CD8-positive, alpha-beta memory T cell (primary cell): ENCODE data around the gene SMIM30. TPM values are rescaled to one million over a fixed set of nuclear protein-coding genes. Genes with fewer than 3 reads are reported as not detected.
A peak's percentile ranks its signal among the peaks of the same experiment; 100 is the strongest.

ENCODE experiments used
- CTCF ChIA-PET: fragments of 350-600 bp; sonication (Branson Sonifier 250); formaldehyde crosslinking; loops from one replicate; lab custom pipeline; 2021; ENCODE audit warnings: antibody characterized with exemption; lab: Charles Lee
- POLR2A ChIA-PET: fragments of 350-600 bp; sonication (Branson Sonifier 250); formaldehyde crosslinking; loops from one replicate; lab custom pipeline; 2021; ENCODE audit warnings: antibody characterized with exemption; lab: Charles Lee
- DNase-seq, 5 donors: peaks; one replicate each; pipeline versions ENCODE4 v3.0.0 to v3.0.0-alpha.2; 2020 to 2022; ENCODE audit warnings: mixed read lengths in 1 of 5
- H3K27ac ChIP-seq: one replicate; pipeline ENCODE4 v1.7.0; 2013; ENCODE audit warnings: low read depth, mild to moderate bottlenecking, low read length, moderate library complexity
- H3K27me3 ChIP-seq: 2 replicates; pipeline ENCODE4 v1.7.0; 2013; ENCODE audit warnings: low read length, mild to moderate bottlenecking; ENCODE audit not compliant: insufficient read depth, poor library complexity, severe bottlenecking
- H3K36me3 ChIP-seq: 2 replicates; pipeline ENCODE4 v1.7.0; 2013; ENCODE audit warnings: mild to moderate bottlenecking, low read length, moderate library complexity; ENCODE audit not compliant: insufficient read depth
- H3K4me1 ChIP-seq: 2 replicates; pipeline ENCODE4 v1.7.0; 2013; ENCODE audit warnings: mild to moderate bottlenecking, low read length, moderate library complexity; ENCODE audit not compliant: insufficient read depth
- H3K4me3 ChIP-seq: 2 replicates; pipeline ENCODE4 v1.7.0; 2013; ENCODE audit warnings: mild to moderate bottlenecking, low read length
- H3K9me3 ChIP-seq: 2 replicates; pipeline ENCODE4 v1.7.0; 2013; ENCODE audit warnings: mild to moderate bottlenecking, low read length
- H3K27ac Mint-ChIP-seq, 8 donors: one replicate each; pipeline ENCODE4 v1.8.0; 2020 to 2021; ENCODE audit warnings: mixed read lengths in 8 of 8, mild to moderate bottlenecking in 6 of 8, inconsistent platforms in 3 of 8, moderate library complexity in 3 of 8
- H3K27me3 Mint-ChIP-seq, 2 donors: one replicate each; pipeline ENCODE4 v1.8.0; 2020 to 2021; ENCODE audit warnings: mixed read lengths in 2 of 2, mild to moderate bottlenecking in 1 of 2, moderate library complexity in 1 of 2
- H3K36me3 Mint-ChIP-seq, 3 donors: one replicate each; pipeline ENCODE4 v1.8.0; 2020 to 2021; ENCODE audit warnings: mixed read lengths in 3 of 3, inconsistent platforms in 1 of 3, mild to moderate bottlenecking in 1 of 3
- H3K4me1 Mint-ChIP-seq, 3 donors: one replicate each; pipeline ENCODE4 v1.8.0; 2020 to 2021; ENCODE audit warnings: mixed read lengths in 3 of 3, inconsistent platforms in 1 of 3, mild to moderate bottlenecking in 1 of 3
- H3K4me3 Mint-ChIP-seq, 7 donors: one replicate each; pipeline ENCODE4 v1.8.0; 2020 to 2021; ENCODE audit warnings: mixed read lengths in 7 of 7, mild to moderate bottlenecking in 6 of 7, moderate library complexity in 4 of 7, inconsistent platforms in 2 of 7
- H3K9me3 Mint-ChIP-seq, 5 donors: one replicate each; pipeline ENCODE4 v1.8.0; 2020 to 2022; ENCODE audit warnings: mixed read lengths in 5 of 5, mild to moderate bottlenecking in 3 of 5, moderate library complexity in 2 of 5, inconsistent platforms in 1 of 5
- polyA plus RNA-seq: library from polyadenylated mRNA; unstranded; fragments of 300-500 nt; fragmentation: Illumina TruSeq; gene quantifications from one replicate; pipeline ENCODE4 v1.2.3, GENCODE V29; 2021
- total RNA-seq, 2 experiments: library from RNA; stranded (reverse); gene quantifications; one replicate each; pipeline ENCODE4 v1.2.3, GENCODE V29; 2021

SMIM30 gene
- total and polyA plus RNA-seq, 3 experiments from 2014 or later: 47.9 to 53.3 (median 52.4) TPM

GRCh38 chr7:113099284-113099919 lies 19.0 kb downstream of the SMIM30 start:
- ChIA-PET POLR2A (no interaction called here), CTCF (no interaction called here)
- no peaks in the 10 kb centered on the region for H3K9me3 Mint-ChIP-seq
- Histone ChIP-seq H3K27me3 (no peaks in the 10 kb centered on the region), H3K9me3 (no peaks in the 10 kb centered on the region), H3K4me1 (no peaks in the 10 kb centered on the region), H3K36me3 (no peaks in the 10 kb centered on the region), H3K4me3 (no peak overlapping the region), H3K27ac (no peak overlapping the region)
- peaks cover 12 to 40% of the 10 kb centered on the region in 2 donors for H3K27me3 Mint-ChIP-seq
- no peaks in the 10 kb centered on the region for H3K36me3 Mint-ChIP-seq
- no peaks in the 10 kb centered on the region for H3K4me1 Mint-ChIP-seq
- no peak overlapping the region for H3K4me3 Mint-ChIP-seq
- no peak for DNase-seq
- no peak overlapping the region for H3K27ac Mint-ChIP-seq

GRCh38 chr7:113094517-113095249 lies 23.7 kb downstream of the SMIM30 start:
- Histone ChIP-seq H3K36me3 (no peaks in the 10 kb centered on the region), H3K4me1 (no peaks in the 10 kb centered on the region), H3K27me3 (no peaks in the 10 kb centered on the region), H3K27ac (no peak overlapping the region), H3K4me3 (no peak overlapping the region), H3K9me3 (no peaks in the 10 kb centered on the region)
- CTCF ChIA-PET: no interaction called here
- H3K36me3 Mint-ChIP-seq: no peaks in the 10 kb centered on the region
- no peaks in the 10 kb centered on the region for H3K4me1 Mint-ChIP-seq
- peaks cover 0 to 36% of the 10 kb centered on the region in 2 donors for H3K27me3 Mint-ChIP-seq
- no peak overlapping the region for H3K27ac Mint-ChIP-seq
- no peak for DNase-seq
- peaks cover 0 to 2% (median 0%) of the 10 kb centered on the region in 5 donors for H3K9me3 Mint-ChIP-seq
- no peak overlapping the region for H3K4me3 Mint-ChIP-seq
- POLR2A ChIA-PET: no interaction called here

- no peaks in the 10 kb centered on the region for H3K36me3 ChIP-seq
- ChIA-PET CTCF (no interaction called here), POLR2A (no interaction called here)
- no peaks in the 10 kb centered on the region for H3K27me3 ChIP-seq
- peaks cover 0 to 37% of the 10 kb centered on the region in 2 donors for H3K27me3 Mint-ChIP-seq
- no peaks in the 10 kb centered on the region for H3K4me1 Mint-ChIP-seq
- H3K4me3 Mint-ChIP-seq: no peak overlapping the region
- H3K4me3 ChIP-seq: no peak overlapping the region
- DNase-seq: no peak
- no peak overlapping the region for H3K27ac ChIP-seq
- H3K9me3 Mint-ChIP-seq: peaks cover 0 to 3% (median 0%) of the 10 kb centered on the region in 5 donors
- H3K9me3 ChIP-seq: no peaks in the 10 kb centered on the region
- no peak overlapping the region for H3K27ac Mint-ChIP-seq
- H3K36me3 Mint-ChIP-seq: no peaks in the 10 kb centered on the region
- no peaks in the 10 kb centered on the region for H3K4me1 ChIP-seq
These were observed 24.8 kb downstream of the SMIM30 start for GRCh38 chr7:113093561-113093960.

GRCh38 chr7:113092762-113093161 lies 25.6 kb downstream of the SMIM30 start:
- no peaks in the 10 kb centered on the region for H3K27me3 ChIP-seq
- no peak overlapping the region for H3K4me3 ChIP-seq
- no peak overlapping the region for H3K27ac ChIP-seq
- Mint-ChIP-seq H3K4me3 (no peak overlapping the region), H3K4me1 (no peaks in the 10 kb centered on the region), H3K36me3 (no peaks in the 10 kb centered on the region), H3K9me3 (peaks cover 0 to 3% (median 0%) of the 10 kb centered on the region in 5 donors), H3K27ac (no peak overlapping the region), H3K27me3 (peaks cover 7 to 45% of the 10 kb centered on the region in 2 donors)
- no peaks in the 10 kb centered on the region for H3K9me3 ChIP-seq
- no peaks in the 10 kb centered on the region for H3K36me3 ChIP-seq
- ChIA-PET CTCF (no interaction called here), POLR2A (no interaction called here)
- no peak for DNase-seq
- H3K4me1 ChIP-seq: no peaks in the 10 kb centered on the region

GRCh38 chr7:113087071-113087998 lies 31.0 kb downstream of the SMIM30 start:
- H3K36me3 Mint-ChIP-seq: no peaks in the 10 kb centered on the region
- Histone ChIP-seq H3K9me3 (no peaks in the 10 kb centered on the region), H3K27me3 (peaks cover 12% of the 10 kb centered on the region), H3K4me1 (peaks cover 4% of the 10 kb centered on the region), H3K36me3 (no peaks in the 10 kb centered on the region), H3K27ac (no peak overlapping the region), H3K4me3 (no peak overlapping the region)
- no peak overlapping the region for H3K27ac Mint-ChIP-seq
- peaks cover 4 to 21% (median 16%) of the 10 kb centered on the region in 3 donors for H3K4me1 Mint-ChIP-seq
- ChIA-PET POLR2A (interaction anchor here (0.7 kb wide), 1 partner anchor 21 kb away, joined by 8 read pairs; no protein-coding TSS in a partner anchor), CTCF (no interaction called here)
- no peak for DNase-seq
- H3K9me3 Mint-ChIP-seq: peaks cover 0 to 3% (median 0%) of the 10 kb centered on the region in 5 donors
- H3K4me3 Mint-ChIP-seq: peak overlapping the region in 2 of 7 donors; percentile 1 to 28
- H3K27me3 Mint-ChIP-seq: peaks cover 31 to 63% of the 10 kb centered on the region in 2 donors

- Histone ChIP-seq H3K9me3 (no peaks in the 10 kb centered on the region), H3K4me3 (no peak within 1 kb of the TSS), H3K27me3 (peaks cover 12% of the 10 kb centered on the region), H3K4me1 (peaks cover 4% of the 10 kb centered on the region), H3K27ac (no peak within 1 kb of the TSS), H3K36me3 (no peaks in the 10 kb centered on the region)
- peaks cover 0 to 3% (median 0%) of the 10 kb centered on the region in 5 donors for H3K9me3 Mint-ChIP-seq
- H3K27ac Mint-ChIP-seq: no peak within 1 kb of the TSS
- ChIA-PET POLR2A (interaction anchor here (0.7 kb wide), 1 partner anchor 22 kb away, joined by 8 read pairs; no protein-coding TSS in a partner anchor), CTCF (interaction anchor here (0.5 kb wide), 1 partner anchor 59 kb away, joined by 3 read pairs; no protein-coding TSS in a partner anchor)
- no peaks in the 10 kb centered on the region for H3K36me3 Mint-ChIP-seq
- H3K4me1 Mint-ChIP-seq: peaks cover 4 to 21% (median 16%) of the 10 kb centered on the region in 3 donors
- H3K27me3 Mint-ChIP-seq: peaks cover 35 to 65% of the 10 kb centered on the region in 2 donors
- H3K4me3 Mint-ChIP-seq: peak within 1 kb of the TSS in 4 of 7 donors; percentile 24 to 47 (median 39)
- peak; percentile 1 to 56 (median 7) for DNase-seq
These were observed 31.9 kb downstream of the SMIM30 start, which contains the start of gene GPR85 for GRCh38 chr7:113086431-113086888. Gene GPR85, minus strand, starts transcription at chr7:113086827. Its CDS starts 2,106 bp downstream, at chr7:113084721.

- ChIA-PET CTCF (interaction anchor here (0.5 kb wide), 1 partner anchor 59 kb away, joined by 3 read pairs; no protein-coding TSS in a partner anchor), POLR2A (no interaction called here)
- Mint-ChIP-seq H3K4me1 (peaks cover 4 to 21% (median 16%) of the 10 kb centered on the region in 3 donors), H3K27me3 (peaks cover 35 to 68% of the 10 kb centered on the region in 2 donors), H3K36me3 (no peaks in the 10 kb centered on the region), H3K27ac (no peak overlapping the region), H3K4me3 (peak overlapping the region in 3 of 7 donors; percentile 24 to 37 (median 33)), H3K9me3 (peaks cover 0 to 3% (median 0%) of the 10 kb centered on the region in 5 donors)
- DNase-seq: no peak
- H3K27ac ChIP-seq: no peak overlapping the region
- no peak overlapping the region for H3K4me3 ChIP-seq
- H3K36me3 ChIP-seq: no peaks in the 10 kb centered on the region
- H3K9me3 ChIP-seq: no peaks in the 10 kb centered on the region
- H3K4me1 ChIP-seq: peaks cover 4% of the 10 kb centered on the region
- H3K27me3 ChIP-seq: peaks cover 12% of the 10 kb centered on the region
These were observed 32.5 kb downstream of the SMIM30 start for GRCh38 chr7:113085781-113086390.
